ENCODE measurements around the gene MCF2L2. TPM values are rescaled to one million over a fixed set of nuclear protein-coding genes. Genes with fewer than 3 reads are reported as not detected.

Gene MCF2L2
- total RNA-seq, 4 donors from 2014 or later: 0.59 to 4.1 (median 1.7) TPM

DNA sequence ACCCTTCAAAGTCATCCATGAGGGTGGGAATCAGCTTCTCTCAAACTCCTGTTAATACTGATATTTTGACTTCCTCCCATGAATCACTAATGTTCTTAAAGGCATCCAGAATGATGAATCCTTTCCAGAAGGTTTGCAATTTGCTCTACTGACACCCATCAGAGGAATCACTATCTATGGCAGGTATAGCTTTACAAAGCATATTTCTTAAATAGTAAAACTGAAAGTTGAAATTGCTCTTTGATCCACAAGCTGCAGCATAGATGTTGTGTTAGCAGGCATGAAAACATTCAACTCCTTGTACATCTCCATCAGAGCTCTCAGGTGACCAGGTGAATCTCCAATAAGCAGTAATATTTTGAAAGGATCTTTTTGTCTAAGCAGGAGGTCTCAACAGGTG lies 109.0 kb downstream of the MCF2L2 start:
- TF ChIP-seq, protein P1, sequence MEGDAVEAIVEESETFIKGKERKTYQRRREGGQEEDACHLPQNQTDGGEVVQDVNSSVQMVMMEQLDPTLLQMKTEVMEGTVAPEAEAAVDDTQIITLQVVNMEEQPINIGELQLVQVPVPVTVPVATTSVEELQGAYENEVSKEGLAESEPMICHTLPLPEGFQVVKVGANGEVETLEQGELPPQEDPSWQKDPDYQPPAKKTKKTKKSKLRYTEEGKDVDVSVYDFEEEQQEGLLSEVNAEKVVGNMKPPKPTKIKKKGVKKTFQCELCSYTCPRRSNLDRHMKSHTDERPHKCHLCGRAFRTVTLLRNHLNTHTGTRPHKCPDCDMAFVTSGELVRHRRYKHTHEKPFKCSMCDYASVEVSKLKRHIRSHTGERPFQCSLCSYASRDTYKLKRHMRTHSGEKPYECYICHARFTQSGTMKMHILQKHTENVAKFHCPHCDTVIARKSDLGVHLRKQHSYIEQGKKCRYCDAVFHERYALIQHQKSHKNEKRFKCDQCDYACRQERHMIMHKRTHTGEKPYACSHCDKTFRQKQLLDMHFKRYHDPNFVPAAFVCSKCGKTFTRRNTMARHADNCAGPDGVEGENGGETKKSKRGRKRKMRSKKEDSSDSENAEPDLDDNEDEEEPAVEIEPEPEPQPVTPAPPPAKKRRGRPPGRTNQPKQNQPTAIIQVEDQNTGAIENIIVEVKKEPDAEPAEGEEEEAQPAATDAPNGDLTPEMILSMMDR (IDR thresholded peaks at IDR 0.05): no peak
- no peak for TF ChIP-seq POLR2A (IDR thresholded peaks at IDR 0.05)
- no peak overlapping the region for H3K27ac ChIP-seq
- H3K4me1 ChIP-seq: no peaks in the 10 kb centered on the region
- no peaks in the 10 kb centered on the region for H3K9me3 ChIP-seq
- H3K4me3 ChIP-seq: no peak overlapping the region
- no peaks in the 10 kb centered on the region for H3K36me3 ChIP-seq
- intact Hi-C loops (cut with DNase I; ENCODE audit: low total_unique reads): no loop called here
- no peaks in the 10 kb centered on the region for H3K27me3 ChIP-seq
- no peak for DNase-seq

DNA sequence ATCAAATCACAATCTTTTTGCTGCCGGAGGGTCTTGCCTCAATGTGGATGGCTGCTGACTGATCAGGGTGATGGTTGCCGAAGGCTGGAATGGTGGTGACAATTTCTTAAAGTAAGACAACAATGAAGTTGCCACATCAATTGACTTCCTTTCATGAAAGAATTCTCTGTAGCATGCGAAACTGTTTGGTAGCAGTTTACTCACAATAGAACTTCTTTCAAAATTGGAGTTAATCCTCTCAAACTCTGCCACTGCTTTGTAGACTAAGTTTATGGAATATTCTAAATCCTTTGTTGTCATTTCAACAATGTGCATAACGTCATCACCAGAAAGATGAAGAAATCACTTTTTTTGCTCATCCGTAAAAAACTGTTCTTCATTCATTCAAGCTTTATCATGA lies 109.5 kb downstream of the MCF2L2 start:
- no peak overlapping the region for H3K4me3 ChIP-seq
- H3K9me3 ChIP-seq: no peaks in the 10 kb centered on the region
- no peak for DNase-seq
- H3K4me1 ChIP-seq: no peaks in the 10 kb centered on the region
- intact Hi-C loops (cut with DNase I; ENCODE audit: low total_unique reads): no loop called here
- H3K36me3 ChIP-seq: no peaks in the 10 kb centered on the region
- TF ChIP-seq, protein P1 (IDR thresholded peaks at IDR 0.05): no peak
- no peak for TF ChIP-seq POLR2A (IDR thresholded peaks at IDR 0.05)
- no peaks in the 10 kb centered on the region for H3K27me3 ChIP-seq
- no peak overlapping the region for H3K27ac ChIP-seq

DNA sequence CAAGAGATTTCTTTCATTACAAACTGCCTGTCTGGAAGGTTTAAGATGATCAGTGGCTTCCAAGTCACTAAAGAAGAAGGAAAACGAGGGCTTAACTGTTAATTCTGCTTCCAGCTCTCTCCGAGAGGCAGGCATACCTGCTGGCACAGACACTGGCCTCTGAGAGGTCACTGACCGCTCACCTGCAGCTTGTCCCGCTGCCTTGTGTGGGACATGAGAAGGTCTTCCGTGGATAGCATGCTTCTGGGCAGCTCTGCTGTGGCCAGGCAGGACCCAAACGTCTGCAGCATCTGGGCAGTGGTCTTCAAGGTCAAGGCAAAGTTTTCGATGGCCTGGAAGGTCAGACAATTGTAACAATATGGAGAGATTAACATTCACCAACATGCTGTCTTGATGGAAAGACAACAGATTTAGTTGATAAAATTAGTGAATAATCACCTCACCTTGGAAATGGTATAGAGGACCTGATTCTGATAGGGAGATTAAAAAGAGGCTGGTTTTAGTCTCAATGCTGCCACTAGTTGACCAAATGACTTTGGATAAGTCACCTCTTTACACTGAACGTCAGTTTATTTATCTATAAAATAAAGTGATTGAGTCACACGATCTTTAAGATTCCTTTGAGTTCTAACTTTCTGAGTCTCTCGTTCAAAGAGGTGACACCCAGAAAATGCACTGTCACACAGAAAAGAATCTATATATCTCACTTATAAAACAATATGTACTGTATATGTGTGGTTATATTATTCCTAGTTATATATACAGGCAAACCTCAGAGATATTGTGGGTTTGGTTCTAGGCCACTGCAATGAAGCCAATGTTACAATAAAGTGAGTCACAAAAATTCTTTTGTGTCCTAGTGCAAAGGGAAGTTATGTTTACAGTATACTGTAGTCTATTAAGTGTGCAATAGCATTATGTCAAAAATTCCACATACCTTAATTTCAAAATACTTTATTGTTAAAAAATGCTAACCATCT lies 110.2 kb downstream of the MCF2L2 start:
- no peaks in the 10 kb centered on the region for H3K27me3 ChIP-seq
- TF ChIP-seq, protein P1 (IDR thresholded peaks at IDR 0.05): no peak
- TF ChIP-seq POLR2A (IDR thresholded peaks at IDR 0.05): no peak
- H3K27ac ChIP-seq: no peak overlapping the region
- intact Hi-C loops (cut with DNase I; ENCODE audit: low total_unique reads): no loop called here
- no peaks in the 10 kb centered on the region for H3K9me3 ChIP-seq
- H3K4me3 ChIP-seq: no peak overlapping the region
- no peak for DNase-seq
- H3K4me1 ChIP-seq: no peaks in the 10 kb centered on the region
- H3K36me3 ChIP-seq: no peaks in the 10 kb centered on the region

DNA sequence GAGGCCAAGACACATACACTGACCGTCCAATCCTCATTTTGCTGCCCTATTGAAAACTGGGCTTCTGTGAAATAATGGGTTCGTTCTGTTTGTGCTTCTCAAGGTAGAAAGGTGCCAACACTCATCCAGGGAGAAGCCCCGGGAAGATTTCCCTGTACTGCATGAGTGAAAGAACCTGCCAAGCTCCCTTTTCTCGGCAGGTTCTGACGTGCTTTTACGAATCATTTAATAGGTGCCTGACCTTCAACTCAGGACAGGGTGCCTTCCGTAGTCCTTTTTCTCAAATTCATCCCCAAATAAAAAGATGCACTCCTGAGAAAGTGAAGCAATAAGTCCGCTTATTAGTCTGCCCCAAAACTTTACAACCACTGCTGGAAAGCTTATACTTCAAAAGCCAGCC lies 111.1 kb downstream of the MCF2L2 start:
- no peaks in the 10 kb centered on the region for H3K36me3 ChIP-seq
- no peaks in the 10 kb centered on the region for H3K4me1 ChIP-seq
- H3K27ac ChIP-seq: no peak overlapping the region
- H3K27me3 ChIP-seq: no peaks in the 10 kb centered on the region
- no peak for DNase-seq
- no peaks in the 10 kb centered on the region for H3K9me3 ChIP-seq
- no peak for TF ChIP-seq POLR2A (IDR thresholded peaks at IDR 0.05)
- TF ChIP-seq, protein P1 (IDR thresholded peaks at IDR 0.05): no peak
- no peak overlapping the region for H3K4me3 ChIP-seq
- intact Hi-C loops (cut with DNase I; ENCODE audit: low total_unique reads): no loop called here

DNA sequence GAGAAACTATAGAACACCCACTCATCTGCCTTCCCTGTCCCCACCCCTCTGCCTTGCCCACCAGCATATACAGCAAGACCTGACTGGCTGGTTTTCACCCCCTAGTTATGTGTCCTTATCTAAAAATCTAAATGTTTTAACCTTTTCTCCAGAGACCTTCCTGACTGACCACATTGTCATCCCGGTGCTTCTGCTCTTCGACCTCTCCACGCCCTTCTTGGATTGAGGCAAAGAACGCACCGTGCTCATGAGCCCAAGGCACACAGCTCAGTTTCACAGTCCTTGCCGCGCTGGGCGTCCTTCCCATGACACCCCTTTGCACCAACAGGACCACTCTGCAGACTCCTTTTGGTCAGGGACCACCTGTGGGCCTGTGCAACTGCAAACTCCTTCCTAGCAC lies 112.7 kb downstream of the MCF2L2 start:
- intact Hi-C loops (cut with DNase I; ENCODE audit: low total_unique reads): no loop called here
- Histone ChIP-seq H3K9me3 (no peaks in the 10 kb centered on the region), H3K4me1 (no peaks in the 10 kb centered on the region), H3K27ac (no peak overlapping the region), H3K27me3 (no peaks in the 10 kb centered on the region), H3K36me3 (no peaks in the 10 kb centered on the region), H3K4me3 (no peak overlapping the region)
- no peak for DNase-seq
- TF ChIP-seq, protein P1 (IDR thresholded peaks at IDR 0.05): no peak
- TF ChIP-seq POLR2A (IDR thresholded peaks at IDR 0.05): no peak

Data from uterus (tissue), 4 donors.